Smooth muscle cell (in vitro differentiated cells): ENCODE measurements around the gene MLANA. TPM values are rescaled to one million over a fixed set of nuclear protein-coding genes. Genes with fewer than 3 reads are reported as not detected.
A peak's percentile ranks its signal among the peaks of the same experiment; 100 is the strongest.

ENCODE experiments used
- DNase-seq: peaks from one replicate; lab custom pipeline; 2025; ENCODE audit not compliant: unreplicated experiment; lab: John Stamatoyannopoulos, UW
- H2AFZ ChIP-seq: fragments of 200-600 bp; sonication (generic); 2 replicates; pipeline ENCODE4 v1.6.0; 2016; ENCODE audit warnings: antibody characterized with exemption, low read depth, mild to moderate bottlenecking
- H3F3A ChIP-seq: fragments of 200-600 bp; sonication (generic); 2 replicates; pipeline ENCODE4 v1.6.0; 2017; ENCODE audit warnings: antibody characterized with exemption, low read depth
- H3K27ac ChIP-seq: fragments of 200-600 bp; sonication (generic); 2 replicates; pipeline ENCODE4 v1.5.1; 2016; ENCODE audit warnings: low read depth, mild to moderate bottlenecking
- H3K27me3 ChIP-seq: fragments of 200-600 bp; sonication (generic); 2 replicates; pipeline ENCODE4 v1.6.1; 2016; ENCODE audit warnings: low read depth, mild to moderate bottlenecking
- H3K36me3 ChIP-seq: fragments of 200-600 bp; sonication (generic); 2 replicates; pipeline ENCODE4 v1.5.1; 2016; ENCODE audit warnings: low read depth
- H3K4me1 ChIP-seq: fragments of 200-600 bp; sonication (generic); 2 replicates; pipeline ENCODE4 v1.5.1; 2016; ENCODE audit warnings: low read depth
- H3K4me2 ChIP-seq: fragments of 200-600 bp; sonication (generic); 2 replicates; pipeline ENCODE4 v1.6.0; 2016; ENCODE audit warnings: mild to moderate bottlenecking
- H3K4me3 ChIP-seq: fragments of 200-600 bp; sonication (generic); 2 replicates; pipeline ENCODE4 v1.5.1; 2016; ENCODE audit warnings: mild to moderate bottlenecking
- H3K79me2 ChIP-seq: fragments of 200-600 bp; sonication (generic); 2 replicates; pipeline ENCODE4 v1.6.0; 2016; ENCODE audit warnings: low read depth, mild to moderate bottlenecking
- H3K9ac ChIP-seq: fragments of 200-600 bp; sonication (generic); 2 replicates; pipeline ENCODE4 v1.6.0; 2016; ENCODE audit warnings: low read depth
- H3K9me3 ChIP-seq: fragments of 200-600 bp; sonication (generic); replicated peaks from 2 replicates; pipeline ENCODE4 v1.5.1; 2016; ENCODE audit warnings: low read depth
- H4K20me1 ChIP-seq: fragments of 200-600 bp; sonication (generic); 2 replicates; pipeline ENCODE4 v1.6.0; 2016; ENCODE audit warnings: low read depth
- CTCF ChIP-seq: fragments of 200-600 bp; sonication (generic); IDR thresholded peaks from 2 replicates; pipeline ENCODE4 v1.5.1; 2017; ENCODE audit warnings: borderline replicate concordance, mild to moderate bottlenecking, antibody characterized with exemption; ENCODE audit not compliant: insufficient read depth, poor library complexity, severe bottlenecking
- WGBS: methylation state at CpG from one replicate; pipeline ENCODE4 v1.1.7; 2016; ENCODE audit warnings: low lambda C conversion rate; 5-methylcytosine and 5-hydroxymethylcytosine counted together
- polyA plus RNA-seq: library from polyadenylated mRNA; unstranded; fragments of >200 nt; fragmentation: Nextera tagmentation; extraction: Ambion mirVana; gene quantifications from 2 replicates; pipeline ENCODE4 v1.2.1, GENCODE V29; 2016
- total RNA-seq: library from RNA; depleted of rRNA; stranded (reverse); fragments of >200 nt; gene quantifications from 2 replicates; pipeline ENCODE4 v1.2.3, GENCODE V29; 2014

The MLANA gene
- total RNA-seq (not detected in 2 replicates), polyA plus RNA-seq (0.46 TPM in 1 of 2 replicates, not detected in the other)

- H2AFZ ChIP-seq, result no peak within 1 kb of the TSS
- no peak for TF ChIP-seq CTCF
- no peak for DNase-seq
- H3K4me3 ChIP-seq, result no peak within 1 kb of the TSS
- H4K20me1 ChIP-seq, result no peaks in the 10 kb centered on the region
- no peaks in the 10 kb centered on the region for H3K79me2 ChIP-seq
- WGBS, result 97% methylated on average over 9 of the region's 9 CpGs
- no peaks in the 10 kb centered on the region for H3K4me1 ChIP-seq
- H3K4me2 ChIP-seq, result no peak within 1 kb of the TSS
- H3K27ac ChIP-seq, result no peak within 1 kb of the TSS
- H3K9ac ChIP-seq, result no peak within 1 kb of the TSS
- no peaks in the 10 kb centered on the region for H3K36me3 ChIP-seq
- no peaks in the 10 kb centered on the region for H3K9me3 ChIP-seq
- no peaks in the 10 kb centered on the region for H3K27me3 ChIP-seq
- H3F3A ChIP-seq, result no peaks in the 10 kb centered on the region
These were observed at the start of gene MLANA for GRCh38 chr9:5890641-5891040. TSS of gene MLANA (plus strand) at chr9:5890889. CDS start at chr9:5892475, 1,586 bp downstream.

GRCh38 chr9:5841771-5842573 lies 48.7 kb upstream of the MLANA start:
- H3K4me2 ChIP-seq, result no peak overlapping the region
- DNase-seq, result no peak
- no peak overlapping the region for H3K27ac ChIP-seq
- no peaks in the 10 kb centered on the region for H3K79me2 ChIP-seq
- no peak for TF ChIP-seq CTCF
- no peaks in the 10 kb centered on the region for H3K4me1 ChIP-seq
- H3K36me3 ChIP-seq, result no peaks in the 10 kb centered on the region
- WGBS, result 92% methylated on average over 12 of the region's 12 CpGs
- no peaks in the 10 kb centered on the region for H3K27me3 ChIP-seq
- H3K9ac ChIP-seq, result no peak overlapping the region
- H4K20me1 ChIP-seq, result no peaks in the 10 kb centered on the region
- H3F3A ChIP-seq, result peaks cover 6% of the 10 kb centered on the region
- H2AFZ ChIP-seq, result no peak overlapping the region
- no peaks in the 10 kb centered on the region for H3K9me3 ChIP-seq
- no peak overlapping the region for H3K4me3 ChIP-seq

GRCh38 chr9:5842929-5843793 lies 47.5 kb upstream of the MLANA start:
- peak overlapping the region; percentile 46 for H2AFZ ChIP-seq
- no peaks in the 10 kb centered on the region for H4K20me1 ChIP-seq
- H3K4me2 ChIP-seq, result no peak overlapping the region
- H3K4me1 ChIP-seq, result no peaks in the 10 kb centered on the region
- TF ChIP-seq CTCF, result no peak
- no peak overlapping the region for H3K27ac ChIP-seq
- H3K9me3 ChIP-seq, result no peaks in the 10 kb centered on the region
- no peaks in the 10 kb centered on the region for H3K36me3 ChIP-seq
- DNase-seq, result no peak
- H3F3A ChIP-seq, result peaks cover 6% of the 10 kb centered on the region
- 65% methylated on average over 5 of the region's 5 CpGs for WGBS
- H3K79me2 ChIP-seq, result no peaks in the 10 kb centered on the region
- no peak overlapping the region for H3K4me3 ChIP-seq
- H3K9ac ChIP-seq, result no peak overlapping the region
- H3K27me3 ChIP-seq, result no peaks in the 10 kb centered on the region
